HG03135 (cell line): ENCODE results near the gene NSF.
"Not testable (repeated sequence)": the region's sequence is repeated elsewhere in the genome, so short reads cannot be mapped to it uniquely, and the experiment has no call there.

Experiments used
- ATAC-seq: cut with Tn5 transposase; IDR thresholded peaks from one replicate; pipeline ENCODE4 v1.9.1; 2021; ENCODE audit warnings: mild to moderate bottlenecking, moderate library complexity; ENCODE audit not compliant: unreplicated experiment

Gene NSF

DNA sequence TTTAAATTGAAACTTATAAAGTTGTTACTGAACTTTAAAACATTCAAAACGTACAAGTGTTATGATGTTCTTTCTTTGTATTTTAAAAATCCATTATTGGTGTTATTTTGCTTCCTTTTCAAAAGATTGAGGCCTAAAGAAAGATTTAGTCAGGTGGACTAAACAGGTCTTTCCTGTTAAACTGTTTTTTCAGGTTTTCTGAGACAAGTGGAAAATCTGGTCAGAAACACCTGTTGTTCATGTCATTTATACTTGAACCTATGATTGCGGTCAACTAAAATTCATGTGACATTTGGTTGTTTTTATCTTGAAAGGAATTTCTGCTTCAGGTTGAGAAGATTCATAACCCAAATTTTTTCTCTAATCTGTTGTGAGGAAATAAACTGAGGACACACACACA lies 108.5 kb downstream of the NSF start:
- ATAC-seq: not testable (repeated sequence)

DNA sequence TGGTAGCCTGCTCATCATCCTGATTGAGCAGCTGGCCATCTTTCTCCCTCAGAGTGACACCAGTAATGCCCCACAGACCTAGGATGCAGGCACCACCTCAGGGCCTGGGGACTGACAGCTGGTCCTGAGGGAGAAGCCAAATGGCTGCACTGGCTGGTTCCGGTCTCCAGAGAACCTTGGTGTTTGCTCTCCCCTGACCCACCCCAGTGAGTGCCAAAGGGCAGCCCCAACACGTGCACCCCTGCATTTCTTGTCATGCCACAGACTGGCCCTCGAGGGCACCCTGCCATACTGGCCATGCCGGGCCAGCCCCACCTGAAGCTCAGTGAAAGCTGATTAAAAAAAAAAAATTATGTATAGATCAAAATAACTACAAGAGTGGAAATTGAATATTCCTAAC lies 127.5 kb downstream of the NSF start:
- ATAC-seq: no peak

DNA sequence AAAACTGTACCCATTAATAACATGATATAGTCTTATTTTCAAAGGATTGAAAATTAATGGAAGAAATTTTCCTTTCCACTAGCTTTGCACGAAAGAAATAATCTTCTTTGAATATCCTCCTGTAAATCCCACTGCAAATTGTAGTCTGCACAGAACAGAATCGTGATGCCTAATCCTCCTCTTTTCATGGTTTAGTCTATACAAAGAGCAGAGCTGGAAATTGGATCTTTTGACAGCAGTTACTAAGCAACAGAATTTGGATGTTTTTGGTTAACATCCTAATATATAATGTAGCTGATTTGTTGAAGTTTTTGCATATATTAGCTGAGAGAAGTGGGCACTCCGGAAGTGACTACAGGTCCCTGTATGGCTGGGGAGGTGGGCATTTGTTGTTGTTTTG lies 129.4 kb downstream of the NSF start:
- ATAC-seq: no peak

DNA sequence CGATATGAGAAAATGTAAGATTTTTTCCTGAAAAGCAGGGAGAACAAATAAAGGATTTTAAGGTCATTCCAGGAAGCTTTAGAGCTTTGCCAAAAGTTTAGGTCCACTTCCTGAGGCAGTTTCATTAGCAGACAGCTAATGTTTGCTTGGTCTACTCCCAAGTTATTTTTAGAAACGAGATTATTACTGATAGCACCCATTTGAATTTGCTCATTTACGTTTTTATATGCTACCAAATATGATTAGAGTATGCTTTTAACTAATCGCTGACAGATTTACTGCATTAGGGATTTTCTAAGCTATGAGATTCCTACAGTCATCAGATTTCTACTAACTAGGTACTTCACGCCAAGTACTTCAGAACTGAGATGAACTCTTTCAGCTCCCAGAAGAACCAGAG lies 129.9 kb downstream of the NSF start:
- ATAC-seq: no peak

DNA sequence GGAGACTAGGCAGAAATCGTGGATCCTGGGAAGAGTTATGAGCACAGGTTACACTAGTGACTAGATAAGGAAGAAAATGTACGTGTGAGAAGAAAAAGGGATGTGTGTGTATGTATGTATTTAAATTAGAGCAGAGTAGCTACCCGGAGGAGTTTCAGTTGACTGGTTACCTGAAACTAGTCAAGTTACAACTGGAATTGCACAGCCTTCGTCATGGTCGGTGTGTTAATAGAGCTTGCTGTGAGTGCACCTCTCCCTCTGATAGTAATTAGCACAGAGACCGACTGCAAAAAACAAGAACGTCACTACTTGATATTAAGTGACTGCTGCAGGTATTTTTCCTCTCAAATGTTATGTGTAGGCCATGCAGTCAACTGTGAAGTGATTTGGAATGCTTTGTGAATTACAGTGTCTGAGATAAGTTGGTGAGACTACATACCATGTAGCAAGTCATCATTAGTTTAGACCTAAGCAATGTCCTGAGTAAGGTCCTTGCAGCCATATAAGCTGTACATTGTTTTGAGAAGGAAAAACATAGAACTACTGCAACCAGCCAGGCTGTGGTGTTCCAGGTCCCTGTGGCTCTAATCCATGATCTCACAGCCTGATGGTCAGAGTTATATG lies 132.3 kb downstream of the NSF start:
- ATAC-seq: no peak

DNA sequence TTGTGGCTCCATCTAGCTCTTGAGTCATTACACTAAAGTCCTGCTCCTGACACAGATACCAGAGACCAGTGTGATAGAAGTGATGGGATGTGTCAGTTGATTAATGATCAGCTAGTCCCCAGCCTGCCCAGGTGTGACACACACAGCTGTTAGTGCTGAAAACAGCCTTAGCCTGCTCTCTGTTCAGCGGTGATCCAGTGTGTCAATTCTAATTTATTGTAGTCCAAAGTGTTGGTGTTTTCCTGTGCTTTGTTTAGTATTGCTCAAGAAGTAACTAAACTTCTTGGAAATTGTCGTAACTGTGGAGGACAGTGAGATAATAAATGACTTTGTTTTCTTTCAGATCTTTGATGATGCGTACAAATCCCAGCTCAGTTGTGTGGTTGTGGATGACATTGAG lies 135.7 kb downstream of the NSF start:
- ATAC-seq: no peak

DNA sequence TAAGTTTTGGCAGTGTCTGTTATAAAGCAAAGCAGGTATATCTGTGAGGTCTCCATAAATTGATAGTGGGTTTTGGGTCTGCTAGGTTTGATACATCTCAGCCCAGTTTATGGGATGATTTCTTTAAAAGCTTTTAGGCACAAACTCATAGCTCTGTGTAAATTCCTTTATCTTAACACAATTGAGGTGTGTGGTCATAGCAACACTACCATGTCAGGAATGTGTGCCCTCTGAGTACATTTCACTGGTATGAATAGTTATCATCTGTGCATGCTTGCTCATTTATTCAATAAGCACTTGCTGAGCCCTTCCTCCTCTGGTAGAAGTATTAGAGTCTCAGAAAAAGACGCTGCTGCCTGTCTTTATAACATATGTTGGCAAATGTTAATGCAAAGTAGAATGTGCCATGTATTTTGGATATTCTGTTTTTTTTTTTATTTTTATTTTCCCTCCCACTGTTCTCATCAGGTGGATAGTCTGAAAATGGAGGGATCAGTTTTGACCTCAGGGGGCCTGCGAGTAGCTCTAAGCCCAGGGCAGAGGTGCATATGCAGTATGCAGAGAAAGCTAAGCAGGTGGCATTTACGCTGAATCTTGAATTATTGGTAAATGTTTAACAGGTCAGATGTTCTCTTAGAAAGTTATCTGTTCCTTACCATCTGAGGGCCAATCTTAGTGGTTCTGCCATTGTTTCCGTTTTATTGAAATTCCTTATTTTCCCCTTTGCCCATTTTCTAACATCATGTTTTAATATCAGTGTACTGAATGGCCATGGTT lies 137.3 kb downstream of the NSF start:
- ATAC-seq: no peak

DNA sequence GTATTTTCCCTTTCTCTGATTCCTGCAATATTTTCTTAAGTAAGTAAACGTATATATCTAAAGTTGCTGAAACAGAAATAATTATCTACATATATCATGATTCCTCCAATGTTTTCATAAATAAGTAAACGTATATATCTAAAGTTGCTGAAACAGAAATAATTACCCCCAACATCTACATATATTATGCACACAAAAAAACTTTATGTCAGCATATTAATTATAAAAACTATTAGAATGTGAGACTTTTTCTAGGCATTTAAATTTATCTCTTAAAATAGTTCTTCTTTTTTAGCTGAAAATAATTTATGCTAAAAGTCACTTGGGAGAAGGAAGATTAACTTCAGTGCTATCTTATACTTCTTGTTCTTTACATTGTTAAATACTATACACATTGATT lies 139.6 kb downstream of the NSF start:
- no peak for ATAC-seq

DNA sequence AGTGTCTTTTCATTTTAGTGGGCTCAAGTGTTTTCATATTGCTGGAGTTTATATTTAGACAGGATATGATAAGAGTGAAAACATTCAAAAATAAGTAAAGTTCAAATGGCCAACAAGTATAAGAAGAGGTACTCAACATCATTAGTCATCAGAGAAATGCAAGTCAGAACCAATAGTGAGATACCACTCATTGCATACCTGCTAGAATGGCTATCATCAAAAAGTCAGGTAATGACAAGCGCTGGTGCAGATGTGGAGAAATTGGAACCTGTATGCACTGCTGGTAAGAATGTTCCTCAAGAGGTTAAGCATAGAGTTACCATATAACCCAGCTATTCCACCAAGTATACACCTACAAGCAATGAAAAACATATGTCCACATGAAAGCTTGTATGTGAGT lies 140.2 kb downstream of the NSF start:
- no peak for ATAC-seq

DNA sequence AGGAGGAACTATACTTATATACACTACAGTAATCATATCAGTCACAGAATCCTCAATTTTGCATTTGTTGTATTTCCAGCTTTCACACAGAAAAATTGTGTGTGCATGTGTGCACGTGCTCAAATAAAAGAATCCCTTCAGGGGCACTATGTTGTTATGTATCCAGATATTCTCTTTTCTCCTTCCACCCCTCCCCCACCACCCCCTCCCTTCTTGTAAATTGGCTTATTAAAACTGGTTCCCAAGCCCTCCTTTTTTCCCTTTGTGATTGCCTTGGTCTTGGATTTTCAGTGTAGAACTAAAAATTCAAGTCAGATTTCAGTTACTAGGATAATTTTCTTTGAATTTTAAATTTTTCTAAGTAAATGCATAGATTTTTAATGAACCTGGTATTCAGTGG lies 141.7 kb downstream of the NSF start:
- no peak for ATAC-seq

DNA sequence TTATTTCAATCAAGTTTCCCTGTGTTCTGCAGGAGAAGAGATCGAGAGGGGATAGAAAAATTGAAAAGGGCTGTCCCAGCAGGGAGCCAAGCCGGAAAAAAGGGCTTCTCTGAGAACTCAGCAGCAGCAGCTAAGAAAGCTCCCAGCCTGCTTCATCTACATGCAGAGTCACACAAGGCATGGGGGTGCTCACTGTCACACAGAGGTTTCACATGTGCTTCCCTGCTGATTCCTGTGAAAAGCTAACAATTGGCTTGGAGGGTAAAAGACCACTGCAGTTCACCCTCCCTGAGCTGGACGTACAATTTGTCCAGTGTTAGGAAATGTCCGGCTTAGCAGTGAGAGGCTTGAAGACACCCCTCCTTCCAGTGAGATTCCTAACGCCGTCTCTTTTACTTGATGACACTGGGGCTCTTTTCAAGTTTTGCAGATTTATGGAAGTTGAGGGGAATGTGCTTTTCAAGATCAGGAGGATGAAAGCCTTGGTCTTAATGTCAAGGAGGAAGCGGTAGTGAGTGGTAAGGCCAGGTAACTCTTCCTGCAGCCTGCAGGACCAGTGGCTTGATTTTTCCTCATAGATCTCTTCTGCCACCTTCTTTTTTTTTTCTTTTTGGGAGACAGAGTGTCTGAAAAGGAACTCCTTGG lies 142.4 kb downstream of the NSF start:
- no peak for ATAC-seq

DNA sequence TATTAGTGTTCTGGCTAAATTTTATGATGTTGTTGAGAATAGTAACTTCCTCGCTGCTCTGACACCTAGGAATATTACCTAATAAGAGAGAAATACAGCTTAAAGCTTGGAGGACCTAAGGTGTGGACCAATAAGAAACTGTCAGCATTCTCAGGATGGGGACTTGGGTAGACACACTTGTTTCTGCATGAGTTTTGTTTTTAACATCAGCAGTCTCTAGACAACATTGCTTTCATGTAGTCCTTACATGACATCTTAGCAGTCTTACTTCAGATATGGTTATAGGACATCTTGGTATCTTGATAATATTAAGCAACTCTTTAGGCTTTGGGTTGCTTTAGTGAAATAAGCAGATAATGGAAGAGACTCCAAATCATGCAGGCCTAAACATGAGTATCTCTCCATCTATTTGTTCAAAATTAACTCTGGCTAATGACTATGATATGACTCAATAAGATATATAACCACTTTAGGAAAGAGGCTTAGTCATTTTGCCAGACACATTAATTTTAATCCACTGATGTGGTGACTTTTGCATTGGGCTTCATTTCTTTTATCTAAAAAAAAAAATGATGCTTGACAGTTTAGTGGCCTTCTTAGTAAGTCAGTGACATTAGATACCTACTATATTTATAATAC lies 143.5 kb downstream of the NSF start:
- ATAC-seq: no peak

DNA sequence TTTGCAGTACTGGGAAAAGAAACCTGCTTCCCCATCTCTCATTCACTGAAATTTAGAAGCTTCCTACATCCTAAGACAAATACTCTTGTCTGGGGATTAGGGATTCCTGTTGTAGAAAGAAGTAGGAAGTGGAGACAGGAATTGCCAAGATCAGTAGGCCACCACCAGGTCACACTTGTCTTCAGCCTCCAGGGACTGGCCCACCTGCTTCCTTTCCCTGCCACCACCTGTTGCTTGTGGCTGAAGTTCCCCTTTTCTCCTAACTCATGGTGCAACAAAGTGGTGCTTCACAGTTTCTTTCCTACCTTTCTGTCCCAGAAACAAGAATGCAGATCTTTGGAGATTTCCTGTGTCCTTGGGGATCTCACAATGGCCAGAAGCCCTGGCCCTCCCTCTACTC lies 145.6 kb downstream of the NSF start:
- ATAC-seq: no peak

DNA sequence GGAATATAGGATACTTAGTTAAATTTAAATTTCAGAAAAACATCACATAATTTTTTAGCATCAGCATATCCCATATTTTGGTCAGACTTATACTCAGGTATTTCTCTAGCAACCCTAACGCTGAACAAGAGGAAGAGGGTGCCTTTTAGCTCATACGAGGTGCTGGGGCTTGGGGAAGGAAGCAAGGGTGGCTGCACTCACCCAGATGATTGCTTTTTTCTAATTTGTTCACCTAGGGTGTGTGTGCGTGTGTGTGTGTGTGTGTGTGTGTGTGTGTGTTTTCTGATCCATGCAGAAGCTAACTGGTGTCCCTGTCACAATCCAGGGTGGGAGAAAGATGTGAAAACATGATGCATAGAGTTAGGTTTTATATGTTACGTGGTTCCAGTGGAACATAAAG lies 146.9 kb downstream of the NSF start:
- ATAC-seq: no peak

DNA sequence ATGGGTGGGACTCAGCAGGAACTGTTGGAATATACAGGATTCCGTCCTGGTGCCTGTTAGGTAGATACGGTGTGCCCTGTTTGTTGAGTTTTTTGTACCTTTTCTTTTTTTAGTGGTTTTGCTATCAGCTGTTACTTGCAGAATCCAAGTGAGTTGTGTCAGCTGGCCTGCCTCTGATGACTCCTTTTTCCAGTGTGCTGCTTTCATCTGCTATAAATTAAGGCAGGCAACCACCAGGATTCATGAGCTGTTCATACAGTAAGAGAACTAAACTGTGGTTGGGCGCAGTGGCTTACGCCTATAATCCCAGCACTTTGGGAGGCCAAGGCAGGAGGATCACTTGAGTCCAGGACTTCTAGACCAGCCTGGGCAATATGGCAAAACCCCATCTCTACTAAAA lies 148.1 kb downstream of the NSF start:
- ATAC-seq: no peak

DNA sequence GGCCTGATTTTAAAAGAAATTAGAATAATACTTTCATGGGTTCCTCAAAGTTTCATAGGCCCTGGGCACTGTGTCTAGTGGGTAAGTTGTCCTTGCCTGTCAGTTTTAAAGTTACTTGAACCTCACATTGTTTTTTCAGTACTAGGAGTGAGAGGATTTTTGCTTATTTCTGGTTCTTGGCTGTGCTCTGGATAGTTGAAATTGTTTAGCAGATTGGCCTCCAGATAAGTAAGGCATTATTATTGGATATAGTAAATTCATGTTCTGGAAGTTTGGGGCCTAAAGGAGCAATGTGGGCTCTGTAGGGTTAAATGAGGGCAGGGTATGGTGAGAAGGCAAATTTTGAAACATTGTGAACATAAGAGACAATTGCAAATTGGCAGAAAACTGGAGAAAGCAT lies 149.5 kb downstream of the NSF start:
- ATAC-seq: no peak

DNA sequence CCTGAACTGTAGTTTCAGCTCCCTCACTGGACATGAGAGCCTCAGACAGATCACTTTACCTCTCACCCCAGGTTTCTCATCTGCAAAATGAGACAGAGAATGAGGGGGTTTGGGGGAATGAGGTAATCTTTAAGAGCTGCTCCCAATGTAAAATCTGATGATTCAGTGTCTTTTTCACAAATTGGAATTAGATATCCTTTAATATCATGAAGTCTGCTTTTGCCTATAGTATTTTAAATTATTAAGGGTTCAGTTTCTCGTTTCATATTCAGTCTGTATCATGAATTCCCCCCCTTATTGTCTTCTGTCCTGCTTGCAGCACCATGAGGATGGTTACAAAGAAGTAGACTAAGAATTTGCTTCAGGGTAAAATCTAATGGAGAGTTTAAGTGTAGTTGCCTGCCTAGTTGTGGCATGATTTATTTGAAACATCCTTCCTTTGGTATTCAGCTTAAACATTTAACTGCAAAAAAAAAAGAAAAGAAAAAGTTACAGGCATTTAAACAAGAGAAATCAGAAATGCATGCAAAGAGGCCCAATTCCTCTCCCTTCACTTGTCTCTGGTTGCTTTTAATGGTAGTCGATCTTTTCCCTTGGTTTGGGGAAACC lies 150.8 kb downstream of the NSF start:
- no peak for ATAC-seq

DNA sequence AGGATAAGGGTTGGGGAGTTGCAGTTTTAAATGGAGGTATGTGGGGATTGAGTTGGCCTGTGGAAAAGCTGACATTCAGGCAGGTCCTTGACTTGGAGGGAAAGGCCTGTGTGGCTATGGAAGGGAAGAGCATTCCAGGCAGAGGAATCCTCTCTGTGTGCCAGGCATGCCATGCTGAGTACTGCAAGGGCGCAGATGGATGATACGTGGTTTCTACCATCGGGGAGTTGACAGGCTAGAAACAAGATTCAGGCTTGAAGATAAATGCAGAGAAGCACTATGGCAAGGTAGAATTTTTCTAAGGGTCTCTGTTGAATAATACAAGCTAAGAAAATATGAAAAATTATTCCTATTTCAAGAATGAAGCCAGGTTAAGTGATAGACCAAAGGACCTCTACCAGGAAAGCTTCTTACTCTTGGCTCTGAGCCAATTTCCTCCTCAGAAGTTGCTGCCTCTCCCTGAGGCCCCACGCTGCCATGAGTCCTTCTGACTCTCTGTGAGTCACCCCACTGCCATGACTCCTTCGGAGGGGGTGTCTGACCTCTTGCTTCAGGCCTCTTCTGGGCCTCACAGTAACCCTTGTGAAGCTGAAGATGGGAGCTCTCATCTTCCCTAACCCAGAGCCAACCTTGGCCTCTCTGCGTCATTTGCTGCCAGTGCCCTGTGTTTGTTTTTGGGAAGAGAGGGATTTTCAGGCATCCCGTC lies 152.2 kb downstream of the NSF start:
- ATAC-seq: no peak

DNA sequence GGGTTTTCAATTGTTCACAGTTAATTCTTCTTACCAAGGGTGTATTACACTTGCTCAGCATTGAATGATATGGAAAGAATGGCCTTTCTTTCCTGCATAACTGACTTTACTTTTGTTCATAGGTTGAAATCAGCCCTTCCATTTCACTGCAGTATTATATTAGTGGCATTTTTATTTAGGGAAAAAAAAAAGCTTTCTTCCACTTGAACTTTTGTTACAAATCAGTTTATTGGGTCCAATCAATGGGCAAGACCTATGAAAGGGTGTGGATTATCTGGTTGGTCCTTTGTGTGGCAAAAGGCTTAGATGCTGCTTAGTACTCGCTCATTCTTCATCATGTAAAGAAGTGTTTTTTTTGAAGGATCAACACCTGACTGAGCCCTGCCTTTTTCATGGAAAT lies 154.0 kb downstream of the NSF start:
- ATAC-seq: no peak

DNA sequence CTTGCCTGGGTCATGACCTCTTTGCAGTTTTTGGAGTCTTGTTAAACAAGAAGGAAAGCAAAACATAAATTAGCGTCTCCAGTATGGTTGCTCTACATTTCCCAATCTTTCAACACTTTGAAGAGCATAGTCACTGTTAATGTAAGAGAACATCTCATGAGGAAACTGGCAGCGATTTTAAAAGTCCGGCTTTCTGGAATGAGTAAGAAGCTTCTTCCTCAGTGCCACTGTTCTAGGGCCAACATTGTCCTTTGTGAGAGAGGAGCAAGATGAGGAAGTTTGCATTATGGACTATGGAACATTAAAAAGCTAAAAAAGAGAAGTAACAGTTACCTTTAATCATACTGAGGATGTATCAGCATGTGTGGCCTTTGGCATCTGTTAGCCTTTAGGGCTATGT lies 154.9 kb downstream of the NSF start:
- ATAC-seq: no peak

DNA sequence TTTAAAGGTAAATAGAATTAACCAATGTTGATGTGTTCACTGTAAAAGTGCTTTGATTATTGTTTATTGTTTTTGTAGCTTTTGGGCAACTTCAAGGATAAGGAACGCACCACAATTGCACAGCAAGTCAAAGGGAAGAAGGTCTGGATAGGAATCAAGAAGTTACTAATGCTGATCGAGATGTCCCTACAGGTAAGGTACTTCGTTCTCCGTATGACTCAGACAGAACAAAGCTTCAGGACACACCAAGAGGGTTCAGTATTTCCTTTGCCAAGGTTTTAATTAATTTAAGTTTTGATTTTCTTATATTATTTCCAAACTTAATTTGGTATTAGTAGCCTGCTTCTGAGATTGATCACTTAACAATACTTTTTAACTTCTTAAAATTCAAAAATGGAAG lies 161.0 kb downstream of the NSF start:
- ATAC-seq: no peak
